HCT116 (cell line): Measurements from ENCODE around the gene PEX19. TPM values are rescaled to one million over a fixed set of nuclear protein-coding genes. Genes with fewer than 3 reads are reported as not detected.

Experiments used
- ATAC-seq: fragments of 200-7000 bp; cut with Tn5 transposase; 2 replicates; pipeline ENCODE4 v1.9.1; 2020; ENCODE audit warnings: mild to moderate bottlenecking, moderate library complexity
- BruUV-seq: library from RNA; stranded (reverse); fragments of 400-500 nt; replicated peaks from 2 replicates; lab custom pipeline; 2021; lab: Mats Ljungman, UMichigan
- CTCF ChIA-PET: fragments of 300-600 bp; sonication (Branson Sonifier 250); formaldehyde crosslinking; loops from one replicate; lab custom pipeline; 2021; ENCODE audit warnings: antibody characterized with exemption; lab: Charles Lee
- POLR2A ChIA-PET: fragments of 300-600, 350-600 bp; sonication (Branson Sonifier 250); formaldehyde crosslinking; loops from one replicate; lab custom pipeline; 2021; ENCODE audit warnings: antibody characterized with exemption; lab: Charles Lee
- RAD21 ChIA-PET, 2 experiments: fragments of 300-600 bp; sonication (Branson Sonifier 250); formaldehyde crosslinking; loops; one replicate each; lab custom pipeline; 2023; ENCODE audit warnings: low total read pairs in 2 of 2; ENCODE audit not compliant: uncharacterized antibody in 2 of 2, unreplicated experiment in 2 of 2, low non-redundant PET in 1 of 2; lab: Charles Lee
- DNase-seq: peaks from one replicate; pipeline ENCODE4 v3.0.0-alpha.2; 2010; ENCODE audit warnings: low read depth, low spot score
- H2AFZ ChIP-seq: fragments of 200-600 bp; shearing (Covaris generic), sonication (generic); 2 replicates; pipeline ENCODE4 v1.6.1; 2017; ENCODE audit warnings: low read depth, mixed run types, mixed read lengths, antibody characterized with exemption, low read length; ENCODE audit not compliant: poor library complexity, severe bottlenecking
- H3K27ac ChIP-seq: 2 replicates; pipeline ENCODE4 v1.5.1; 2012; ENCODE audit warnings: low read depth, low read length
- H3K27me3 ChIP-seq: fragments of 200-600 bp; sonication (generic); 2 replicates; pipeline ENCODE4 v1.6.1; 2016; ENCODE audit warnings: mixed run types, low read length, mixed read lengths; ENCODE audit not compliant: insufficient read depth
- H3K36me3 ChIP-seq, 2 experiments: fragments of 200-500 bp in 1 of 2; fragments of 200-600 bp in 1 of 2; sonication (Bioruptor generic) in 1 of 2; sonication (generic) in 1 of 2; 2 replicates each; pipeline versions ENCODE4 v1.5.1 to v1.6.1; 2014 to 2016; ENCODE audit warnings: low read length in 2 of 2, inconsistent platforms in 1 of 2, mixed read lengths in 1 of 2, mixed run types in 1 of 2; ENCODE audit not compliant: insufficient read depth in 2 of 2, control insufficient read depth in 1 of 2
- H3K4me1 ChIP-seq, 2 experiments: fragments of 200-600 bp in 1 of 2; sonication (generic) in 1 of 2; 2 replicates each; pipeline versions ENCODE4 v1.5.1 to v1.6.1; 2012 to 2017; ENCODE audit warnings: low read length in 2 of 2, inconsistent platforms in 1 of 2, mild to moderate bottlenecking in 1 of 2, mixed read lengths in 1 of 2, mixed run types in 1 of 2, moderate library complexity in 1 of 2; ENCODE audit not compliant: insufficient read depth in 2 of 2, control insufficient read depth in 1 of 2
- H3K4me2 ChIP-seq: fragments of 200-600 bp; sonication (generic); 2 replicates; pipeline ENCODE4 v1.6.1; 2017; ENCODE audit warnings: mixed run types, low read length, mixed read lengths
- H3K4me3 ChIP-seq, 2 experiments: fragments of 200-600 bp in 1 of 2; sonication (generic) in 1 of 2; replicated peaks in 1 of 2; 2 replicates each; pipeline ENCODE4 v1.5.1; 2011 to 2016; ENCODE audit warnings: low read length in 2 of 2, control low read depth in 1 of 2, low read depth in 1 of 2, mild to moderate bottlenecking in 1 of 2, mixed read lengths in 1 of 2, mixed run types in 1 of 2
- H3K79me2 ChIP-seq: fragments of 200-600 bp; sonication (generic); 2 replicates; pipeline ENCODE4 v1.6.1; 2017; ENCODE audit warnings: mild to moderate bottlenecking, mixed run types, low read length, moderate library complexity, mixed read lengths; ENCODE audit not compliant: insufficient read depth
- H3K9ac ChIP-seq: fragments of 200-600 bp; sonication (generic); 2 replicates; pipeline ENCODE4 v1.6.1; 2016; ENCODE audit warnings: low read length, mixed read lengths
- H3K9me2 ChIP-seq: fragments of 200-600 bp; sonication (generic), shearing (Covaris generic); 2 replicates; pipeline ENCODE4 v1.6.1; 2017; ENCODE audit warnings: mixed run types, mild to moderate bottlenecking, moderate library complexity; ENCODE audit not compliant: insufficient read depth
- H3K9me3 ChIP-seq, 2 experiments: fragments of 200-500 bp in 1 of 2; fragments of 200-600 bp in 1 of 2; sonication (Bioruptor generic) in 1 of 2; sonication (generic) in 1 of 2; 2 replicates each; pipeline ENCODE4 v1.6.1; 2014 to 2017; ENCODE audit warnings: low read length in 2 of 2, mixed read lengths in 2 of 2, inconsistent platforms in 1 of 2, low read depth in 1 of 2, mild to moderate bottlenecking in 1 of 2, mixed run types in 1 of 2, moderate library complexity in 1 of 2; ENCODE audit not compliant: control insufficient read depth in 1 of 2, insufficient read depth in 1 of 2
- H4K20me1 ChIP-seq: fragments of 200-600 bp; sonication (generic), shearing (Covaris generic); 2 replicates; pipeline ENCODE4 v1.6.1; 2017; ENCODE audit warnings: mixed run types, mild to moderate bottlenecking, moderate library complexity; ENCODE audit not compliant: insufficient read depth
- ATF3 ChIP-seq: IDR thresholded peaks from 2 replicates; pipeline ENCODE4 v1.6.1; 2012
- CBX3 ChIP-seq: IDR thresholded peaks from 2 replicates; pipeline ENCODE4 v1.6.1; 2012; ENCODE audit warnings: low read depth
- CEBPB ChIP-seq: IDR thresholded peaks from 2 replicates; pipeline ENCODE4 v1.6.1; 2012; ENCODE audit warnings: low read depth
- ELF1 ChIP-seq: IDR thresholded peaks from 2 replicates; pipeline ENCODE4 v1.6.1; 2012; ENCODE audit warnings: low read depth, borderline replicate concordance
- EZH2 ChIP-seq: fragments of 200-600 bp; sonication (generic); IDR thresholded peaks from 2 replicates; pipeline ENCODE4 v1.6.1; 2017; ENCODE audit warnings: antibody characterized with exemption, mixed run types
- EZH2phosphoT487 ChIP-seq: fragments of 200-600 bp; IDR thresholded peaks from 2 replicates; pipeline ENCODE4 v1.6.1; 2018; ENCODE audit warnings: antibody characterized with exemption, borderline replicate concordance
- FOSL1 ChIP-seq: IDR thresholded peaks from 2 replicates; pipeline ENCODE4 v1.6.1; 2012; ENCODE audit warnings: low read depth
- JUND ChIP-seq: IDR thresholded peaks from 2 replicates; pipeline ENCODE4 v1.6.1; 2012
- POLR2A ChIP-seq: IDR thresholded peaks from 2 replicates; pipeline ENCODE4 v1.7.0; 2011; ENCODE audit warnings: borderline replicate concordance; ENCODE audit not compliant: insufficient read depth, insufficient read length; ENCODE audit errors: extremely low read depth
- POLR2AphosphoS5 ChIP-seq: IDR thresholded peaks from 2 replicates; pipeline ENCODE4 v1.6.1; 2011; ENCODE audit warnings: mild to moderate bottlenecking, low read depth, low read length, moderate library complexity
- RAD21 ChIP-seq: IDR thresholded peaks from 2 replicates; pipeline ENCODE4 v1.6.1; 2012; ENCODE audit warnings: low read depth, mild to moderate bottlenecking
- SIN3A ChIP-seq: IDR thresholded peaks from 2 replicates; pipeline ENCODE4 v1.6.1; 2012; ENCODE audit warnings: low read depth
- YY1 ChIP-seq: IDR thresholded peaks from 2 replicates; pipeline ENCODE4 v1.6.1; 2011; ENCODE audit warnings: low read length, low read depth, moderate library complexity, mild to moderate bottlenecking; ENCODE audit not compliant: insufficient replicate concordance; ENCODE audit errors: extremely low read depth
- ZFX ChIP-seq: fragments of 450-650 bp; IDR thresholded peaks from 2 replicates; pipeline ENCODE4 v1.6.1; 2017
- ZNF274 ChIP-seq: fragments of 200-500 bp; sonication (Bioruptor generic); IDR thresholded peaks from 2 replicates; pipeline ENCODE4 v1.6.1; 2014; ENCODE audit warnings: mild to moderate bottlenecking, low read depth, low read length, inconsistent platforms
- intact Hi-C: fragments of 100-400 bp; cut with micrococcal nuclease; formaldehyde crosslinking; loops from 2 replicates; pipeline ENCODE4 v1.10.0; 2022
- total RNA-seq: library from RNA; stranded (reverse); gene quantifications from one replicate; pipeline ENCODE4 v1.2.1, GENCODE V29; 2021; ENCODE audit not compliant: unreplicated experiment
- TF ChIP-seq, protein P1 (sequence below): IDR thresholded peaks from 2 replicates; pipeline ENCODE4 v1.6.1; 2012
- TF ChIP-seq, protein P2 (sequence below), 3 experiments: fragments of 200-600 bp in 1 of 3; sonication (generic) in 1 of 3; IDR thresholded peaks in 2 of 3; conservative IDR thresholded peaks in 1 of 3; 2 replicates each; pipeline ENCODE4 v1.5.1; 2012 to 2017; ENCODE audit warnings: low read depth in 2 of 3, low read length in 2 of 3, antibody characterized with exemption in 1 of 3, borderline replicate concordance in 1 of 3, control low read depth in 1 of 3, mild to moderate bottlenecking in 1 of 3, mixed read lengths in 1 of 3, mixed run types in 1 of 3, moderate library complexity in 1 of 3; ENCODE audit not compliant: insufficient read depth in 1 of 3
- TF ChIP-seq, protein P3 (sequence below): IDR thresholded peaks from 2 replicates; pipeline ENCODE4 v1.6.1; 2011; ENCODE audit warnings: mild to moderate bottlenecking, low read length, moderate library complexity; ENCODE audit not compliant: insufficient replicate concordance; ENCODE audit errors: extremely low read depth

PEX19 gene
- total RNA-seq, 1 experiment from 2014 or later, result 35.9 TPM

DNA sequence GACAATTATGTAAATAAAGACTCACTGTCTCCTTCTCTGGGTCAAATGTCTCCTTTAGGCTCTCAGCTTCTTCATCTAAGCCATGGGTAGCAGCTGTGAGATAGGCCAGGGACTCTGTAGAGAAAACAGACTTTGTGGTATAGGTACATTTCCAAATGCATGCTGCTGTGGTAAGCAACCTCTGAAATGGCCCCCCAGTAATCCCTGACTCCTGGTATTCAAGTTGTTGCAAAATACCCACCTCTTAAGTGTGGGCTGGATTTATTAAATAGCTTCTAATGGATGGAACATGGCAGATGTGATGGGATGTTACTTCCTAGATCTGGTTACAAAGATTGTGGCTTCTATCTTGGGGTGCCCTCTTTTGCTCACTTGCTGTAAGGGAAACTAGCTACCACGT, 11.1 kb upstream of the PEX19 start (continued):
- no peak for TF ChIP-seq ZNF274
- no peak for TF ChIP-seq CBX3

DNA sequence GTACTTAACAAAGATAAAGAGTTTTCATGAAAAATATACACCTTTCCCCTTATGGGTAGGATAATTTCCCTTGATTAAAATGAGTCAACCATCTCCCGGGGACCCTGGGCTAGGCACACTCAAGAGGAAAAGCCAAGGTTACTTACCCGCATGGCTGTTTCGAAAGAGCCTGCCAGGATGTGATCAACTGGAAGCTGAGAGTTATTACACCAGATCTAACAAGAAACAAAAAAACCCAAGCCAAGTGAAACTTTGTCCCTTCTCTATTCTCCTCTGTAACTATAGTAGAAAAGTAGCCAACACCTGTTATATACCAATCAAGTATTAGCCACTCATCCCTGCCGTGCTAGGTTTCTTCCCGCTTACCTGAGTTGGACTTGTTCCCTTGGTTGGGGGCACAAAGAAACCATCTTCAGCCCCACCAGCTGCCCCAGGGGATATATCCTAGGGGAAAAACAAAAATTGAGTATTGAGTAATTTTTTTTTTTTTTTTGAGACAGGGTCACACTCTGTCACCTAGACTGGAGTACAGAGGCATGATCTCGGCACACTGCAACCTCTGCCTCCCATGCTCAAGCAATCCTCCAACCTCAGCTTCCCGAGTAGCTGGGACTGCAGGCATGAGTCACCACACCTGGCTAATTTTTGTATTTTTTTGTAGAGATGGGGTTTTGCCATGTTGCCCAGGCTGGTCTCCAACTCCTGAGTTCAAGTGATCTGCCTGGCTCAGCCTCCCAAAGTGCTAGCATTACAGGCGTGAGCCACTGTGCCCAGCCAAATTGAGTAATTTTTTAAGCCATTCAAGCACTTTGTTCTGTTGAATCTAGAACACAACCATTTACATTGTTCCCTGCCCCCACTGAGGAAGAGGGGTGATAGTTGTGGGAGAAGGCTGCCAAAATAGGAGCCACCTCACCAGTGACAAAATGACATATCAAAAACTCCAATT, 8.4 kb upstream of the PEX19 start:
- no peak for ATAC-seq
- Histone ChIP-seq H3K27ac (no peak overlapping the region), H3K27me3 (no peaks in the 10 kb centered on the region), H3K36me3 (peaks cover 76 to 81% of the 10 kb centered on the region in 2 experiments), H3K4me2 (no peak overlapping the region), H4K20me1 (no peaks in the 10 kb centered on the region), H3K4me1 (no peaks in the 10 kb centered on the region), H2AFZ (no peak overlapping the region), H3K9ac (no peak overlapping the region), H3K79me2 (no peaks in the 10 kb centered on the region)
- DNase-seq, result no peak
- BruUV-seq, result no TSS peak
- CTCF ChIA-PET, result interaction anchor here (0.8 to 2.8 kb wide), 4 partner anchors 47 to 188 kb away, joined by 3 to 31 read pairs (median 8); no protein-coding TSS in a partner anchor
- intact Hi-C loops, result loop anchor here (5.0 kb wide), 1 partner anchor 44 kb away; no protein-coding TSS in a partner anchor
- TF ChIP-seq ZNF274, result no peak
- no peak for TF ChIP-seq EZH2
- TF ChIP-seq, protein P1, sequence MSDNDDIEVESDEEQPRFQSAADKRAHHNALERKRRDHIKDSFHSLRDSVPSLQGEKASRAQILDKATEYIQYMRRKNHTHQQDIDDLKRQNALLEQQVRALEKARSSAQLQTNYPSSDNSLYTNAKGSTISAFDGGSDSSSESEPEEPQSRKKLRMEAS, result no peak
- TF ChIP-seq, protein P2, sequence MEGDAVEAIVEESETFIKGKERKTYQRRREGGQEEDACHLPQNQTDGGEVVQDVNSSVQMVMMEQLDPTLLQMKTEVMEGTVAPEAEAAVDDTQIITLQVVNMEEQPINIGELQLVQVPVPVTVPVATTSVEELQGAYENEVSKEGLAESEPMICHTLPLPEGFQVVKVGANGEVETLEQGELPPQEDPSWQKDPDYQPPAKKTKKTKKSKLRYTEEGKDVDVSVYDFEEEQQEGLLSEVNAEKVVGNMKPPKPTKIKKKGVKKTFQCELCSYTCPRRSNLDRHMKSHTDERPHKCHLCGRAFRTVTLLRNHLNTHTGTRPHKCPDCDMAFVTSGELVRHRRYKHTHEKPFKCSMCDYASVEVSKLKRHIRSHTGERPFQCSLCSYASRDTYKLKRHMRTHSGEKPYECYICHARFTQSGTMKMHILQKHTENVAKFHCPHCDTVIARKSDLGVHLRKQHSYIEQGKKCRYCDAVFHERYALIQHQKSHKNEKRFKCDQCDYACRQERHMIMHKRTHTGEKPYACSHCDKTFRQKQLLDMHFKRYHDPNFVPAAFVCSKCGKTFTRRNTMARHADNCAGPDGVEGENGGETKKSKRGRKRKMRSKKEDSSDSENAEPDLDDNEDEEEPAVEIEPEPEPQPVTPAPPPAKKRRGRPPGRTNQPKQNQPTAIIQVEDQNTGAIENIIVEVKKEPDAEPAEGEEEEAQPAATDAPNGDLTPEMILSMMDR (IDR thresholded peaks at IDR 0.05 in 2 of 3, conservative IDR thresholded peaks at IDR 0.05 in 1 of 3; ENCODE audit: borderline replicate concordance in 1 of 3, insufficient read depth in 1 of 3, low read depth in 2 of 3, low read length in 2 of 3), result no peak
- TF ChIP-seq, protein P3, sequence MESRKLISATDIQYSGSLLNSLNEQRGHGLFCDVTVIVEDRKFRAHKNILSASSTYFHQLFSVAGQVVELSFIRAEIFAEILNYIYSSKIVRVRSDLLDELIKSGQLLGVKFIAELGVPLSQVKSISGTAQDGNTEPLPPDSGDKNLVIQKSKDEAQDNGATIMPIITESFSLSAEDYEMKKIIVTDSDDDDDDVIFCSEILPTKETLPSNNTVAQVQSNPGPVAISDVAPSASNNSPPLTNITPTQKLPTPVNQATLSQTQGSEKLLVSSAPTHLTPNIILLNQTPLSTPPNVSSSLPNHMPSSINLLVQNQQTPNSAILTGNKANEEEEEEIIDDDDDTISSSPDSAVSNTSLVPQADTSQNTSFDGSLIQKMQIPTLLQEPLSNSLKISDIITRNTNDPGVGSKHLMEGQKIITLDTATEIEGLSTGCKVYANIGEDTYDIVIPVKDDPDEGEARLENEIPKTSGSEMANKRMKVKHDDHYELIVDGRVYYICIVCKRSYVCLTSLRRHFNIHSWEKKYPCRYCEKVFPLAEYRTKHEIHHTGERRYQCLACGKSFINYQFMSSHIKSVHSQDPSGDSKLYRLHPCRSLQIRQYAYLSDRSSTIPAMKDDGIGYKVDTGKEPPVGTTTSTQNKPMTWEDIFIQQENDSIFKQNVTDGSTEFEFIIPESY, result no peak
- no peak for TF ChIP-seq ATF3
- TF ChIP-seq CBX3, result no peak
- no peak for TF ChIP-seq FOSL1
- no peak for TF ChIP-seq SIN3A
- TF ChIP-seq ELF1, result no peak
- no peak for TF ChIP-seq JUND
- no peak for TF ChIP-seq POLR2AphosphoS5
- TF ChIP-seq ZFX, result no peak
- no peak for TF ChIP-seq CEBPB
- no peak for TF ChIP-seq YY1
- TF ChIP-seq EZH2phosphoT487, result no peak
- TF ChIP-seq POLR2A, result no peak
- TF ChIP-seq RAD21, result no peak
- TF ChIP-seq, all 23 proteins: peak for 0
- Histone ChIP-seq H3K4me3 (no peak overlapping the region), H3K9me2 (no peaks in the 10 kb centered on the region), H3K9me3 (no peaks in the 10 kb centered on the region)
- RAD21 ChIA-PET, result interaction anchor here in 1 of 2 experiments (0.6 to 1.6 kb wide), 2 partner anchors 31 to 192 kb away, joined by 3 to 6 read pairs; no protein-coding TSS in a partner anchor
- POLR2A ChIA-PET, result no interaction called here
